Sigmoid colon (tissue), 4 donors: Measurements from ENCODE around the gene TRIP13.
"Not testable (repeated sequence)": the region's sequence is repeated elsewhere in the genome, so short reads cannot be mapped to it uniquely, and the experiment has no call there.

Experiments used
- CTCF ChIP-seq, 4 experiments: fragments of 450-650 bp in 3 of 4; fragments of 200-600 bp in 1 of 4; IDR thresholded peaks; one replicate each; pipeline ENCODE4 v1.5.1; 2016 to 2019; ENCODE audit warnings: antibody characterized with exemption in 4 of 4, mild to moderate bottlenecking in 3 of 4, moderate library complexity in 2 of 4
- EP300 ChIP-seq, 4 donors: sonication (generic); formaldehyde crosslinking; IDR thresholded peaks; one replicate each; pipeline ENCODE4 v1.6.1; 2017; ENCODE audit warnings: antibody characterized with exemption in 4 of 4

DNA sequence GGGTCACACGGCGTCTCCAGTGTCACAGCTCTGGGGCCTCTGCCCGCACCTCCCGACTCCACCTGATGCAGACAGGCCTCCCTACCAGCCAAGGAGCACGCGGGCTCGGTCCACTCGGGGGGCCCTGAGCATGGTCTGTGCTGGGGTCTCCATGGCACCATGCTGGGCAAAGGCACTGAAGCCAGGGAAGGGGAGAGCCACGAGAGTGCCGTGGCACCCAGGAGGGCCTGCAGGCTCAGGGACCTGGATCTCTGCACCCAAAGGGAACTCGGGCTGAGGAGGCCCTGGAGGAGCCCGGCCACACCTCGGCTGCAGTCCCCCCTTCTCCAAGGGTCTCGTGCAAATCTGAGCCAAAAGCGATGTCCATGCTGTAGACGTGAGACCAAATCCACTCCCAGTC, 48.3 kb upstream of the TRIP13 start:
- not testable (repeated sequence) for TF ChIP-seq EP300, CTCF (IDR thresholded peaks at IDR 0.05)
